Measurements from ENCODE around the gene MAP1S. TPM values are rescaled to one million over a fixed set of nuclear protein-coding genes. Genes with fewer than 3 reads are reported as not detected.
"Not testable (repeated sequence)": the region's sequence is repeated elsewhere in the genome, so short reads cannot be mapped to it uniquely, and the experiment has no call there.

MAP1S gene
- total and polyA plus RNA-seq, 5 donors from 2014 or later = 14.0 to 47.6 (median 22.5) TPM

DNA sequence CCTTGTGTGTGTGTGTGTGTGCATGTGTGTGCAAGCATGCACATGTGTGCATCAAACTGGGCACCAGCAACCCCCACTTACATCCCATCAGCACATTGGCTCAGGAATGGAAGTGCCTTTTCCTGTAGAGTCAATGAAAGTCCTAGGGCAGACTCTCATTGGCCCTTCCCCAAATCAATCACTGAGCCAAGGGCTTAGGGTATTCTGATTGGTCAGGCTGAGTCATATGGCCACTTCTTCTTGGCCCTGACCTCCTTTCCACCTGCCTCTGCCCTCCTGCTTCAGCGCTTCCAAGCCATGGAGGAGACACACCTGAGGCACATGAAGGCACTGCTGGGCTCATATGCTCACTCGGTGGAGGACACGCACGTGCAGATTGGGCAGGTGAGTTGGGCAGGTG is 52.9 kb downstream of the MAP1S start:
- Histone ChIP-seq H3K27ac (ENCODE audit: insufficient read depth, low read length, poor library complexity, severe bottlenecking) (no peak overlapping the region), H3K36me3 (ENCODE audit: control insufficient read depth, insufficient read depth, low read length) (peaks cover 61% of the 10 kb centered on the region), H3K9me3 (ENCODE audit: control insufficient read depth in 2 of 2, low read length in 2 of 2) (no peaks in the 10 kb centered on the region), H3K27me3 (ENCODE audit: control insufficient read depth, insufficient read depth, low read length) (no peaks in the 10 kb centered on the region), H3K4me3 (ENCODE audit: low read depth, low read length) (no peak overlapping the region), H3K4me1 (ENCODE audit: control insufficient read depth, insufficient read depth, low read length, poor library complexity, severe bottlenecking) (peaks cover 5% of the 10 kb centered on the region)
- no peak for ATAC-seq (ENCODE audit: low read depth in 2 of 2)
- Mint-ChIP-seq H3K4me1 (peaks cover 0 to 18% (median 8%) of the 10 kb centered on the region in 4 donors), H3K27ac (peak overlapping the region in 2 of 3 donors; percentile 51 to 52), H3K4me3 (no peak overlapping the region), H3K9me3 (no peaks in the 10 kb centered on the region), H3K36me3 (peaks cover 28% of the 10 kb centered on the region), H3K27me3 (no peaks in the 10 kb centered on the region)
- peak in 1 of 3 donors; percentile 38 for DNase-seq

DNA sequence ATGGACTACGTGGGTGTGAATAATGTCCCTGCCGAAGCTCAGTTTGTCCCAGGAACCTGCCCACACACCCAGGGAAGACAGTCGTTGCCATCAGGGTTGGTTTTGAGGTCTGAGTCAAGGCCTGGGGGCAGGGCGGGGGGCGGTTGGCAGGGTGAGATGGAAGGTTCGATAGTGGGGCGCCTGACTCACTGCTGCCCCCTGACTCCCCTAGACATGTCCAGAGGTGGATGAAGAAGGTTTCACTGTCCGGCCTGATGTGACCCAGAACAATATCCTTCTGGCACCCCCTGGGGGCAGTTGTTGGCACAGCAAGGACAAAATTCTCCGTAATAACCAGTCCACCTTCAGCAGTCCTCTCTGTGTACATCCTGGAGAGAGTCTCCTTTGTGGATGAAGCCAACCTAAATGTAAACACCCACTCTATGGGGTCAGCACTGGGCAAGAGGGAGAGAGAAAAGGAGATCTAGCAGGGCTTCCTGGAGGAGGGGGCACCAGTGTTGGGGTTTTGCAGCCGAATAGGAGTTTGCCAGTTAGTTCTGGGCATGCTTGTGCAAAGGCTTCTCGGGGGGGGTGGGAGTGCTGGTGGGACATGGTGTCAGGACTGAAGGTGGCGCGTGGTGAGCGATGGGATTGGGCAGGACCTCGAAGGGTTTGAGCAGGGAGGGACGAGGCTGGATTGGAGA is 56.1 kb downstream of the MAP1S start:
- no peak for DNase-seq
- Histone ChIP-seq H3K27ac (ENCODE audit: insufficient read depth, low read length, poor library complexity, severe bottlenecking) (no peak overlapping the region), H3K4me1 (ENCODE audit: control insufficient read depth, insufficient read depth, low read length, poor library complexity, severe bottlenecking) (peaks cover 5% of the 10 kb centered on the region), H3K9me3 (ENCODE audit: control insufficient read depth in 2 of 2, low read length in 2 of 2) (no peaks in the 10 kb centered on the region), H3K4me3 (ENCODE audit: low read depth, low read length) (no peak overlapping the region), H3K36me3 (ENCODE audit: control insufficient read depth, insufficient read depth, low read length) (peaks cover 39% of the 10 kb centered on the region), H3K27me3 (ENCODE audit: control insufficient read depth, insufficient read depth, low read length) (no peaks in the 10 kb centered on the region)
- Mint-ChIP-seq H3K36me3 (peaks cover 25% of the 10 kb centered on the region), H3K4me3 (no peak overlapping the region), H3K27me3 (no peaks in the 10 kb centered on the region), H3K27ac (peak overlapping the region in 1 of 3 donors; percentile 82), H3K4me1 (peaks cover 0 to 22% (median 10%) of the 10 kb centered on the region in 4 donors), H3K9me3 (no peaks in the 10 kb centered on the region)
- ATAC-seq (ENCODE audit: low read depth in 2 of 2) = no peak

DNA sequence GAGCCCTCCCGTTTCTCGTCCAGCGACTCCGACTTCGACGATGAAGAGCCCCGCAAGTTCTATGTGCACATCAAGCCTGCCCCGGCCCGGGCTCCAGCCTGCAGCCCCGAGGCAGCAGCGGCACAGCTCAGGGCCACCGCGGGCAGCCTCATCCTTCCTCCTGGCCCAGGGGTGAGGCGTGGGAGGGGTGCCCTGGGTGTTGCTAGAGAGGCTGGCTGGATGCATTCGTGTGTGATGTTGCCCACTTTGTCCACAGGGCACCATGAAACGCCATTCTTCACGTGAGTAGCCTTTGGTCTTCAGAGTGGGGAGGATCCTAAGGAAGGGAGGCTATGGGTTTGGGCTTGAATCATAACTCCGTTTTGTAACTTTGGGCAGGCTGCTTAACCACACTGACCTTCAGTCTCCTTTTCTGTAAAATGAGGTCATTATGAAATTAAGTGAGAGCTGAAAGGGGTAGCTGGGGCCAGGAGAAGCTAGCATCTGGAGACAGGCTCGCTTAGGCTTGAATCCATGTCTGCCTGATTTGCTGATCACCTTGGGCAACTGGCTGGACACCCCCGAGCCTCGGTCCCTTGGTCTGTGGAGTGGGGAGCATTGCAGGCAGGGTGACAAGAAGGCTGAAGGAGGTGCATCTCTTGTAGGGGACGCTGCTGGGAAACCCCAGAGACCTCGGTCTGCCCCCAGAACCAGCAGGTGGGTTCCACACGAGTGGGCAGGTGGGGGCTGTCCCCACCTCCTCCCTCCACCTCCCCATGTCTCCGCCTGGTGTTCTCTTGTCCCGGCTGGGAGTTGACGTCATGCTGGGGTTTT is 56.9 kb downstream of the MAP1S start:
- Mint-ChIP-seq H3K4me3 (no peak overlapping the region), H3K4me1 (peaks cover 0 to 22% (median 10%) of the 10 kb centered on the region in 4 donors), H3K27me3 (no peaks in the 10 kb centered on the region), H3K36me3 (peaks cover 25% of the 10 kb centered on the region), H3K27ac (peak overlapping the region; percentile 38 to 79 (median 55)), H3K9me3 (no peaks in the 10 kb centered on the region)
- no peak overlapping the region for H3K4me3 ChIP-seq (ENCODE audit: low read depth, low read length)
- no peaks in the 10 kb centered on the region for H3K27me3 ChIP-seq (ENCODE audit: control insufficient read depth, insufficient read depth, low read length)
- ATAC-seq (ENCODE audit: low read depth in 2 of 2) (peak; percentile 15 to 19), DNase-seq (peak in 1 of 3 donors; percentile 15)
- peaks cover 5% of the 10 kb centered on the region for H3K4me1 ChIP-seq (ENCODE audit: control insufficient read depth, insufficient read depth, low read length, poor library complexity, severe bottlenecking)
- no peaks in the 10 kb centered on the region for H3K9me3 ChIP-seq (ENCODE audit: control insufficient read depth in 2 of 2, low read length in 2 of 2)
- H3K36me3 ChIP-seq (ENCODE audit: control insufficient read depth, insufficient read depth, low read length) = peaks cover 35% of the 10 kb centered on the region
- H3K27ac ChIP-seq (ENCODE audit: insufficient read depth, low read length, poor library complexity, severe bottlenecking) = peak overlapping the region; percentile 42

DNA sequence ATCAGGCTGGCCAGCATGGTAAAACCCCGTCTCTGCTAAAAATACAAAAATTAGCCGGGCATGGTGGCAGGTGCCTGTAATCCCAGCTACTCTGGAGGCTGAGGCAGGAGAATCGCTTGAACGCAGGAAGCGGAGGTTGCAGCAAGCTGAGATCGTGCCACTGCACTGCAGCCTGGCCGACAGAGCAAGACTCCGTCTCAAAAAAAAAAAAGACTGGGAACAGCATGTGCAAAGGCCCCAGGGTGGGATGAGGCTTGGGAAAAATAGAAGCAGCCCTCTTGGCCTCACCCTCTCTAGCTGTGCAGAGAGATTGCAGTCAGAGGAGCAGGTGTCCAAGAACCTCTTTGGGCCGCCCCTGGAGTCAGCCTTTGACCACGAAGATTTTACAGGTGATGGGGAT is 58.6 kb downstream of the MAP1S start:
- Mint-ChIP-seq H3K36me3 (peaks cover 23% of the 10 kb centered on the region), H3K4me1 (peaks cover 0 to 22% (median 10%) of the 10 kb centered on the region in 4 donors), H3K27ac (peak overlapping the region in 1 of 3 donors; percentile 47)
- H3K9me3 ChIP-seq (ENCODE audit: control insufficient read depth in 2 of 2, low read length in 2 of 2); DNase-seq; H3K9me3 Mint-ChIP-seq; H3K4me3 ChIP-seq (ENCODE audit: low read depth, low read length); H3K27me3 ChIP-seq (ENCODE audit: control insufficient read depth, insufficient read depth, low read length); ATAC-seq (ENCODE audit: low read depth in 2 of 2); H3K27me3 Mint-ChIP-seq; H3K4me3 Mint-ChIP-seq; H3K27ac ChIP-seq (ENCODE audit: insufficient read depth, low read length, poor library complexity, severe bottlenecking); H3K4me1 ChIP-seq (ENCODE audit: control insufficient read depth, insufficient read depth, low read length, poor library complexity, severe bottlenecking): not testable (repeated sequence)
- peaks cover 33% of the 10 kb centered on the region for H3K36me3 ChIP-seq (ENCODE audit: control insufficient read depth, insufficient read depth, low read length)

DNA sequence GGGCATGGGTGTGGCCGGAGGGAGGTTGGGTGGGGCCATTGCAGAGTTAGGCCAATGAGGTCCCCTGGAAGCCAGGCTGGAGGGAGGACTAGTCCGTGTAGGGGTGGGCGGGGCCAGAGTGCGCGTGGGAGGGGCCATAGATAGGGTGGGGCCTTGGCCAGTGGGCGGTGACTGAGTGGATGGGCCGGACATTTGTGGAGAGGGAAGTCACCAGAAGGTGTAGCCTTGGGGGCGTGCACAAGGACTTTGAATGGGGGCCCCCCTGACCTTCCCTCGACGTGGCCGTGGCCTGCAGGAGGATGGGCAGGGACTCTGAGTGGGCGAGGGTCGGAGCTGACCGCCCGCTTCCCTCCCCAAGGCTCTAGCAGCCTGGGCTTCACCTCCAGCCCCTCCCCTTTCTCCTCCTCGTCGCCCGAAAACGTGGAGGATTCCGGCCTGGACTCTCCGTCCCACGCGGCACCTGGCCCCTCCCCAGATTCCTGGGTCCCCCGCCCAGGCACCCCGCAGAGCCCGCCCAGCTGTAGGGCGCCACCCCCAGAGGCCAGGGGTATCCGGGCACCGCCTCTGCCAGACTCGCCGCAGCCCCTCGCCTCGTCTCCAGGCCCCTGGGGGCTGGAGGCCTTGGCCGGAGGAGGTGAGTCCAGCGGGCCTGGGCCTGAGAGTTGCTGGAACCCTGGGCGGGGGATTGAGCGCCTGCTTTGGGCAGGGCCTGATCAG is 59.1 kb downstream of the MAP1S start:
- Histone ChIP-seq H3K4me1 (ENCODE audit: control insufficient read depth, insufficient read depth, low read length, poor library complexity, severe bottlenecking) (peaks cover 5% of the 10 kb centered on the region), H3K36me3 (ENCODE audit: control insufficient read depth, insufficient read depth, low read length) (peaks cover 33% of the 10 kb centered on the region), H3K27ac (ENCODE audit: insufficient read depth, low read length, poor library complexity, severe bottlenecking) (no peak overlapping the region), H3K27me3 (ENCODE audit: control insufficient read depth, insufficient read depth, low read length) (no peaks in the 10 kb centered on the region), H3K4me3 (ENCODE audit: low read depth, low read length) (no peak overlapping the region), H3K9me3 (ENCODE audit: control insufficient read depth in 2 of 2, low read length in 2 of 2) (no peaks in the 10 kb centered on the region)
- H3K4me1 Mint-ChIP-seq = peaks cover 0 to 20% (median 9%) of the 10 kb centered on the region in 4 donors
- DNase-seq (peak in 1 of 3 donors; percentile 41), ATAC-seq (ENCODE audit: low read depth in 2 of 2) (peak; percentile 24 to 43)
- H3K36me3 Mint-ChIP-seq = peaks cover 17% of the 10 kb centered on the region
- no peaks in the 10 kb centered on the region for H3K27me3 Mint-ChIP-seq
- no peak overlapping the region for H3K27ac Mint-ChIP-seq
- no peak overlapping the region for H3K4me3 Mint-ChIP-seq
- no peaks in the 10 kb centered on the region for H3K9me3 Mint-ChIP-seq

DNA sequence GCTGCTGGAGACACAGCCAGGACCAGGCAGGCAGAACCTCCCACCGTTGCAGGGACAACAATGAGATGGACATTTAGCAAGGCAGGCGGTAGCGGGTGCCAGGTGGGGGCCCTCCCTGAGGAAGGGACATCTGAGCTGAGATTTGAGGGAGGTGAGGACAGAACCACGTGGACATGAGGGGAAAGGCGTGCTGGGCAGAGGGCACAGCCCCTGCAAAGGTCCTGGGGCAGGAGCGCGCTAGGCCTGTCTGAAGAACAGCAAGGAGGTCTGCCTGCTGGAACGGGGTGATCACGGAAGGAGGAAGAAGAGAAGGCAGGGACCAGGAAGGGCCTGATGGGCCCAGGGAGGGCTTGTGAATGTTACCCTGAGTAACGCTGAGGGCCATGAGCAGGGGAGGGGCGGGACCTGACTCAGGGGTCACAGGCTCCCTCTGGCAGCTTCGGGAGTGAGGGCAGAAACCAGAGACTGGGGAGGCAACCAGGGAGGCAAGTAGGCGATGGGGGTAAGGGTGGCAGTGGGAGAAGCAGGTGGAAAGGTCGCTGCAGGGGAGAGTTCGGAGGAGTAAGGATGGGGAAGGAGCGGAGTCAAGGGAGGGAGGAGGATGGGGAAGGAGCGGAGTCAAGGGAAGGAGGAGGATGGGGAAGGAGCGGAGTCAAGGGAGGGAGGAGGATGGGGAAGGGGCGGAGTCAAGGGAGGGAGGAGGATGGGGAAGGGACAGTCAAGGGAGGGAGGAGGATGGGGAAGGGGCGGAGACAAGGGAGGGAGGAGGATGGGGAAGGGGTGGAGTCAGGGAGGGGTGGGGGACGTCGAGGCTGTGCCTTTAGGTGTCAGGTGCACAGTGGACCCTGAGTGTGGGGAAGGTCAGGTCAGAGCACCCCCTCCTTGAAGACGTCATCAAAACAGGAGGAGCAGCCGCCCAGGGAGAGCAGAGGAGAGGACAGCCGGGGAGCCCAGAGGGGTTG is 60.0 kb downstream of the MAP1S start:
- Mint-ChIP-seq H3K27me3 (no peaks in the 10 kb centered on the region), H3K36me3 (peaks cover 13% of the 10 kb centered on the region), H3K9me3 (no peaks in the 10 kb centered on the region), H3K27ac (peak overlapping the region in 2 of 3 donors; percentile 25 to 90), H3K4me1 (peaks cover 0 to 20% (median 10%) of the 10 kb centered on the region in 4 donors), H3K4me3 (no peak overlapping the region)
- no peaks in the 10 kb centered on the region for H3K9me3 ChIP-seq (ENCODE audit: control insufficient read depth in 2 of 2, low read length in 2 of 2)
- peaks cover 5% of the 10 kb centered on the region for H3K4me1 ChIP-seq (ENCODE audit: control insufficient read depth, insufficient read depth, low read length, poor library complexity, severe bottlenecking)
- peaks cover 28% of the 10 kb centered on the region for H3K36me3 ChIP-seq (ENCODE audit: control insufficient read depth, insufficient read depth, low read length)
- H3K27ac ChIP-seq (ENCODE audit: insufficient read depth, low read length, poor library complexity, severe bottlenecking) = no peak overlapping the region
- ATAC-seq (ENCODE audit: low read depth in 2 of 2) = no peak
- no peak for DNase-seq
- H3K4me3 ChIP-seq (ENCODE audit: low read depth, low read length) = no peak overlapping the region
- no peaks in the 10 kb centered on the region for H3K27me3 ChIP-seq (ENCODE audit: control insufficient read depth, insufficient read depth, low read length)

DNA sequence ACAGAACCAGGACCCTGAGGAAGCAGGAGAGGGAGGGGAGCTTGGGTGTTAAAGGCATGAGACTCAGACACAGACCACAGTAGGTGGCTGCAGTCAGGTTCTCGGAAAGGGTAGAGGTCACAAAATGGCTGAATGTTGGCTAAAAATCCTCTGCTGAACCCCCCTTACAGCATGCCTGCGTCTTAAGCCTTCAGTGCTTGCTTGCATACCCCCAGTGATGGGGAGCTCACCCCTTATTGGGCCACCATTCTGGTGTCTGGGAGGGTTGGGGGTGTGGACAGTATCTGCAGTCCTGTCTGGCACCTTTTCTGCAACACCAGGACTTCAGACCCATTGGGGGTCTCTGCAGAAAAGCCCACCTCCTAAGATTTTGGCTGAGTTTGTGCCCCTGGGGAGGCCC is 61.5 kb downstream of the MAP1S start:
- H3K36me3 Mint-ChIP-seq = peaks cover 13% of the 10 kb centered on the region
- no peak overlapping the region for H3K27ac ChIP-seq (ENCODE audit: insufficient read depth, low read length, poor library complexity, severe bottlenecking)
- no peak overlapping the region for H3K4me3 ChIP-seq (ENCODE audit: low read depth, low read length)
- ATAC-seq (ENCODE audit: low read depth in 2 of 2) = no peak
- no peaks in the 10 kb centered on the region for H3K27me3 Mint-ChIP-seq
- H3K9me3 Mint-ChIP-seq = no peaks in the 10 kb centered on the region
- H3K4me1 Mint-ChIP-seq = peaks cover 0 to 18% (median 9%) of the 10 kb centered on the region in 4 donors
- H3K27me3 ChIP-seq (ENCODE audit: control insufficient read depth, insufficient read depth, low read length) = no peaks in the 10 kb centered on the region
- H3K4me1 ChIP-seq (ENCODE audit: control insufficient read depth, insufficient read depth, low read length, poor library complexity, severe bottlenecking) = peaks cover 5% of the 10 kb centered on the region
- DNase-seq = no peak
- no peaks in the 10 kb centered on the region for H3K9me3 ChIP-seq (ENCODE audit: control insufficient read depth in 2 of 2, low read length in 2 of 2)
- no peak overlapping the region for H3K27ac Mint-ChIP-seq
- no peak overlapping the region for H3K4me3 Mint-ChIP-seq
- peaks cover 25% of the 10 kb centered on the region for H3K36me3 ChIP-seq (ENCODE audit: control insufficient read depth, insufficient read depth, low read length)

Measured in CD4-positive, CD25-positive, alpha-beta regulatory T cell (primary cell).